ENCODE results near the gene DUSP1.

DUSP1 gene

GRCh38 chr5:172727551-172727950 is 43.4 kb downstream of the DUSP1 start:
- Mint-ChIP-seq H3K27me3 (peaks cover 3% of the 10 kb centered on the region), H3K4me3 (no peak overlapping the region)

DNA sequence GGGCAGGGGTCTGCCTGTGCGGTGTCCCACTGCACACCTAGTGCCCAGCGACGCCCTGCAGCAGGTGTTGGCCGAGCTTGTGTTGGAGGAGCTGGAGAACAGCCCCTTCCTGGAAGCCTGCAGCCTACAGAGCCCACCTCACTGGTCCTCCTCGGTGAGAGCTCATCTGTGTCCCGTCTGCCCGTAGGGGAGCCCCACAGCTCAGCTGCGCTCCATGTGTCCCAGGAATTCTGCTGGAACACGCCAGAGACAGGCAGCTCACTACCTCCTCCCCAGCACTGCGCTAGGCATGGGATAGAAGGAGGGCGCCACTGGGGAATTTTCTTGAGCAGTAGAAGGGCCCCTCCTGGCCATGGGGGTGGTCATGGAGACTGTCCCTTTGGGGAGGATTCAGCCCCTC is 44.0 kb downstream of the DUSP1 start:
- no peak for ATAC-seq (ENCODE audit: low read depth)
- DNase-seq (ENCODE audit: low spot score in 2 of 2): no peak
- H3K27ac Mint-ChIP-seq: no peak overlapping the region
- H3K36me3 Mint-ChIP-seq: no peaks in the 10 kb centered on the region
- H3K4me1 Mint-ChIP-seq: peaks cover 5% of the 10 kb centered on the region
- H3K27me3 Mint-ChIP-seq: peaks cover 3% of the 10 kb centered on the region
- no peak overlapping the region for H3K4me3 Mint-ChIP-seq
- H3K9me3 Mint-ChIP-seq: no peaks in the 10 kb centered on the region

More at GRCh38 chr5:172727551-172727950, 43.4 kb downstream of the DUSP1 start:
- peaks cover 7% of the 10 kb centered on the region for H3K4me1 Mint-ChIP-seq
- no peaks in the 10 kb centered on the region for H3K9me3 Mint-ChIP-seq
- DNase-seq (ENCODE audit: low spot score in 2 of 2): no peak
- H3K27ac Mint-ChIP-seq: peak overlapping the region; percentile 3
- no peak for ATAC-seq (ENCODE audit: low read depth)
- no peaks in the 10 kb centered on the region for H3K36me3 Mint-ChIP-seq

DNA sequence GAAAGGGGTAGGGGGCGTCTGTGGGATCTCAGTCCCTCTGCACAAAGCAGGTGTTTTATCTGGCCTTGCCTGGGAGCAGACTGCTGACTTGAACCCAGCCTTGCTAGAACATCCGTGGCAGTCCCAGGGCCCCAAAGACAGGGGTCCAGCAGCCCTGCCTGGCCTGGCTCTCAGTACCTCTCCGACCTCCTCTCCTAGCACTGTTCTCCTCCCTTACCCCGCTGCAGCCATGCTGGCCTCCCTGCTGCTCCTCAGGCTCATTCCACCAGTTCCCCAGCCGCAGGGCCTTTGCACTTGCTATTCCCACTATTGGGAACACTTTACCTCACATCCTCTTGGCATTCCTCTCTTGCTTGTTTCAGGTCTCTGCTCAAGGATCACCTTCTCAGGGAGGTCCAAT is 45.2 kb downstream of the DUSP1 start:
- DNase-seq (ENCODE audit: low spot score in 2 of 2): no peak
- no peak overlapping the region for H3K4me3 Mint-ChIP-seq
- H3K4me1 Mint-ChIP-seq: no peaks in the 10 kb centered on the region
- H3K9me3 Mint-ChIP-seq: no peaks in the 10 kb centered on the region
- H3K27me3 Mint-ChIP-seq: peaks cover 3% of the 10 kb centered on the region
- peak overlapping the region; percentile 9 for H3K27ac Mint-ChIP-seq
- no peaks in the 10 kb centered on the region for H3K36me3 Mint-ChIP-seq
- ATAC-seq (ENCODE audit: low read depth): no peak

DNA sequence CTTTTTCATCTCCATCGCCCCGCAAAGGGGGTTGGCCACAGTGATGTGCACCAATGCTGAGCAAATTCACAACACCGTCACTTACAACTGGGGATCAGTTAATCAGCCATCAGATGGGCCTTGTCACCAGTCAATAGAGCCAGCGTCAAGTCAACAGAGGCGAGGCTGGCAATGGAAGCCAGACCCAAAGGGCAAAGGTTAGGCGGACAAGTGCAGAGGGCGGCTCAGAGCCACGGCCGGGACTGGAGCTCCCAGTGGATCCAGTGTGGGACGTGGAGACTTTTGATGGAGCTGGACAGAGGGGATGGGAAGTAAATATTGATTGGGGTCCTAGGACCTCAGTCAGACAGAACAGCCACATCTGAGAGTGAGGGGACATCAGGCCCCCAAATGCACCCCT is 45.7 kb downstream of the DUSP1 start:
- H3K27me3 Mint-ChIP-seq: peaks cover 3% of the 10 kb centered on the region
- no peaks in the 10 kb centered on the region for H3K9me3 Mint-ChIP-seq
- H3K4me3 Mint-ChIP-seq: no peak overlapping the region
- H3K4me1 Mint-ChIP-seq: no peaks in the 10 kb centered on the region
- ATAC-seq (ENCODE audit: low read depth) (no peak), DNase-seq (ENCODE audit: low spot score in 2 of 2) (no peak)
- H3K27ac Mint-ChIP-seq: no peak overlapping the region
- H3K36me3 Mint-ChIP-seq: no peaks in the 10 kb centered on the region

DNA sequence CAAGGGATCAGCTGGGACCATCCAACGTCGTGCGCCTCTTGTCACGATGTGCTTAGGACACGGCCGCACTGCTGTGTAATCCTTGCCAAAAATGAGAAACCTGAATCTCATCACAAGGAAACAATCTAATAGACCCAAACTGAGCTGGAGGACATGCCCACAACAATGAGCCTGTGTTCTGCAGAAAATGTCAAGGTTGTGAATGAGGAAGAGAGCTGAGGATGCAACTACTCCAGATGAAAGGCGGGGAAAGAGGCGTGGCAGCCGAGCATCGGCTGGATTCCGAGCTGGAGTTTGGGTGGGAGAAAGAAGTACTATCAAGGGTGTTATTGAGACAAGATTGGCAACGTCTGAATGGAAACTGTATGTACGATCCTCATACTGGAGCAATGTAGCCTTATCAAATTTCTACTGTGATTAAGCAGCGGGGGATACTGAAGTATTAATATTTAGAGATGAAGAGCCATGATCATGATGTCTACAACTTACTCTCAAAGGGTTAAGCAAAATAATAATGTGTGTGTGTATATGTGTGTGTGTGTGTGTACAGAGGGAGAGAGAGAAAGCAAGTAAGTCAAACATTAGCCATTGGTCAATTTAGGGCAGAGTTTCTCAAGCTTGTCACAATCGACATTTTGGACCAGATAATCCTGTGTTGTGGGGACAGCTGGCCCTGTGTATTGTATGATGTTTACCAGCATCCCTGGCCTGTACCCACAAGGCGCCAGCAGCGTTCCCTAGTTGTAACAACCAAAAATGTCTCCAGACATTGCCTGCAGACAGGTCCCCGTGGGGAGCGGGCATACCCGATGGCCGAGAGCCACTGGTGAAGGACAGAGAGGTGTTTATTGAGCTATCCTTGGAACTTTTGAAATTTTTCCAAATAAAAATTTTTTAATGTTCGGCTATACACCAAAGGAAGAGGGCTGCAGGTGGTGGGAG is 46.5 kb downstream of the DUSP1 start:
- Mint-ChIP-seq H3K4me3 (no peak overlapping the region), H3K4me1 (no peaks in the 10 kb centered on the region), H3K9me3 (no peaks in the 10 kb centered on the region), H3K27me3 (peaks cover 5% of the 10 kb centered on the region), H3K36me3 (no peaks in the 10 kb centered on the region), H3K27ac (no peak overlapping the region)
- DNase-seq (ENCODE audit: low spot score in 2 of 2) (no peak), ATAC-seq (ENCODE audit: low read depth) (no peak)

DNA sequence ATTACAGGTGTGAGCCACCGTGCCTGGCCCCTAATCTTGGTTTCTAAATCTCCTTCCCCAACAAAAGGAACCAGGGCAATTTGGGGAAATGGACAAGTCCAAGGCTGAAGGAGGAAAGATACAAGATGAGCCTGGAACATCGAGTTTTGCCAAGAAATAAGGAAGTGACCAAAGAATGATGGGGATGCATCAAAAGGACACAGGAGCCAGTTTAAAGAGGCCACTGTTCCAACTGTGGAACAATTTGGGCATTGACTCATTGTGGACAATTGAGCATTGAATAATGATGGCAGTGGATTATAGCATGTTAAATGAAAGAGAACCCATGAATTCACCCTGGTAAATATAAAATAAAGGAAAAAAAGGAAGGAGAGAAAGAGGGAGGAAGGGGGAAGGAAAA is 47.5 kb downstream of the DUSP1 start:
- no peak overlapping the region for H3K27ac Mint-ChIP-seq
- no peaks in the 10 kb centered on the region for H3K36me3 Mint-ChIP-seq
- H3K27me3 Mint-ChIP-seq: peaks cover 5% of the 10 kb centered on the region
- no peak overlapping the region for H3K4me3 Mint-ChIP-seq
- H3K4me1 Mint-ChIP-seq: no peaks in the 10 kb centered on the region
- H3K9me3 Mint-ChIP-seq: no peaks in the 10 kb centered on the region
- ATAC-seq (ENCODE audit: low read depth) (no peak), DNase-seq (ENCODE audit: low spot score in 2 of 2) (no peak)

GRCh38 chr5:172722327-172722815 is 48.6 kb downstream of the DUSP1 start:
- no peak for DNase-seq (ENCODE audit: low spot score in 2 of 2)
- H3K9me3 Mint-ChIP-seq: no peaks in the 10 kb centered on the region
- no peak overlapping the region for H3K27ac Mint-ChIP-seq
- peaks cover 4% of the 10 kb centered on the region for H3K27me3 Mint-ChIP-seq
- H3K36me3 Mint-ChIP-seq: no peaks in the 10 kb centered on the region
- H3K4me1 Mint-ChIP-seq: no peaks in the 10 kb centered on the region
- no peak overlapping the region for H3K4me3 Mint-ChIP-seq
- ATAC-seq (ENCODE audit: low read depth): no peak

GRCh38 chr5:172721455-172722326 is 49.3 kb downstream of the DUSP1 start:
- Mint-ChIP-seq H3K27me3 (peaks cover 4% of the 10 kb centered on the region), H3K9me3 (no peaks in the 10 kb centered on the region), H3K4me1 (peaks cover 4% of the 10 kb centered on the region), H3K4me3 (no peak overlapping the region), H3K27ac (no peak overlapping the region), H3K36me3 (no peaks in the 10 kb centered on the region)
- DNase-seq (ENCODE audit: low spot score in 2 of 2): no peak
- no peak for ATAC-seq (ENCODE audit: low read depth)

DNA sequence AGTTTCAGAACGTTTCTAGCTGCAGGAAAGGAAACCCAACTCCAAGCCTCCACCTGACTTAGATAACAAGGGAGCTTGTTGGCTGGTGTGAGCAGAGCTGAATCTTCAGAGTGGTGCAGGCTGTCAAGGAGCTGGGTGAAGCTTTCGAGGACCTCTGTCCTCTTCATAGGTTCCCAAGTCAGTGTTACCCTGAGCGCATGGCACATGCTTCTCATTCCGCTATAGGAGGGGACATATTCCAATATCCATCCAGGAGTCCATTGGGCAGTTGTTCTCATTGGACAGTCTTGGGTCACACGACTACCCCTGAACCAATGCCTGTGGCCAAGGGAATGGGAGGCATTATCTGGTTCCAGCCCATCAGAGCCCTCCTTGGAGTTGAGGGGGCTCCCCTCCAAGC is 50.3 kb downstream of the DUSP1 start:
- no peak for DNase-seq (ENCODE audit: low spot score in 2 of 2)
- no peak for ATAC-seq (ENCODE audit: low read depth)
- peaks cover 3% of the 10 kb centered on the region for H3K27me3 Mint-ChIP-seq
- no peaks in the 10 kb centered on the region for H3K36me3 Mint-ChIP-seq
- no peak overlapping the region for H3K4me3 Mint-ChIP-seq
- H3K4me1 Mint-ChIP-seq: peaks cover 4% of the 10 kb centered on the region
- H3K27ac Mint-ChIP-seq: no peak overlapping the region
- no peaks in the 10 kb centered on the region for H3K9me3 Mint-ChIP-seq

- peaks cover 4% of the 10 kb centered on the region for H3K4me1 Mint-ChIP-seq
- H3K36me3 Mint-ChIP-seq: no peaks in the 10 kb centered on the region
- H3K27ac Mint-ChIP-seq: no peak overlapping the region
- H3K4me3 Mint-ChIP-seq: no peak overlapping the region
- peaks cover 3% of the 10 kb centered on the region for H3K27me3 Mint-ChIP-seq
- no peak for ATAC-seq (ENCODE audit: low read depth)
- DNase-seq (ENCODE audit: low spot score in 2 of 2): no peak
- H3K9me3 Mint-ChIP-seq: no peaks in the 10 kb centered on the region
Observed at GRCh38 chr5:172719211-172719610, 51.8 kb downstream of the DUSP1 start.

- Mint-ChIP-seq H3K27ac (no peak overlapping the region), H3K4me1 (peaks cover 4% of the 10 kb centered on the region), H3K9me3 (no peaks in the 10 kb centered on the region), H3K4me3 (no peak overlapping the region), H3K36me3 (no peaks in the 10 kb centered on the region), H3K27me3 (peaks cover 3% of the 10 kb centered on the region)
- ATAC-seq (ENCODE audit: low read depth) (no peak), DNase-seq (ENCODE audit: low spot score in 2 of 2) (no peak)
Observed at GRCh38 chr5:172718527-172719114, 52.4 kb downstream of the DUSP1 start.

All from memory B cell (primary cell).